Sigmoid colon (tissue), 4 donors: ENCODE results near the gene CYSRT1.

Source experiments
- EP300 ChIP-seq, 4 donors: sonication (generic); formaldehyde crosslinking; IDR thresholded peaks; one replicate each; pipeline ENCODE4 v1.6.1; 2017; ENCODE audit warnings: antibody characterized with exemption in 4 of 4
- POLR2A ChIP-seq, 2 donors: fragments of 450-650 bp; IDR thresholded peaks; one replicate each; pipeline ENCODE4 v1.6.1; 2016; ENCODE audit warnings: antibody characterized with exemption in 2 of 2, mild to moderate bottlenecking in 2 of 2, moderate library complexity in 2 of 2
- TF ChIP-seq, protein P1 (sequence below), 4 experiments: fragments of 450-650 bp in 3 of 4; fragments of 200-600 bp in 1 of 4; IDR thresholded peaks; one replicate each; pipeline ENCODE4 v1.5.1; 2016 to 2019; ENCODE audit warnings: antibody characterized with exemption in 4 of 4, mild to moderate bottlenecking in 3 of 4, moderate library complexity in 2 of 4

DNA sequence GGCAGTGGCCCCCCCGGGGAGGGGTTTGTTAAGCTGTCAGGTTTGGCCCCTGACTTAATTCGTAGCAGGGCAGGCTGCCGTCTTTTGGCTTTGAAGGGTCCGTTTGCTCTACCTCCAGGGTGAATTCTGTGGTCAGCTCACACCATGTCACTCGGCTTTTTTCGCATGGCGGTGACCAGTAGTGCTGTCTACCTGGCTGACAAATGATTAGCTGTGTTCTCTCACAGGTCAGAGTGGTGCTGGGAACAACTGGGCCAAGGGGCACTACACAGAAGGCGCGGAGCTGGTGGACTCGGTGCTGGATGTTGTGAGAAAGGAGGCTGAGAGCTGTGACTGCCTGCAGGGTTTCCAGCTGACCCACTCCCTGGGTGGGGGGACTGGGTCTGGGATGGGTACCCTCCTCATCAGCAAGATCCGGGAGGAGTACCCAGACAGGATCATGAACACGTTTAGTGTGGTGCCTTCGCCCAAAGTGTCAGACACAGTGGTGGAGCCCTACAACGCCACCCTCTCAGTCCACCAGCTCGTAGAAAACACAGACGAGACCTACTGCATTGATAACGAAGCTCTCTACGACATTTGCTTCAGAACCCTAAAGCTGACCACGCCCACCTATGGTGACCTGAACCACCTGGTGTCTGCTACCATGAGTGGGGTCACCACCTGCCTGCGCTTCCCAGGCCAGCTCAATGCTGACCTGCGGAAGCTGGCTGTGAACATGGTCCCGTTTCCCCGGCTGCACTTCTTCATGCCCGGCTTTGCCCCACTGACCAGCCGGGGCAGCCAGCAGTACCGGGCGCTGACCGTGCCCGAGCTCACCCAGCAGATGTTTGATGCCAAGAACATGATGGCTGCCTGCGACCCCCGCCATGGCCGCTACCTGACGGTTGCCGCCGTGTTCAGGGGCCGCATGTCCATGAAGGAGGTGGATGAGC lies 17.6 kb downstream of the CYSRT1 start:
- TF ChIP-seq, protein P1, sequence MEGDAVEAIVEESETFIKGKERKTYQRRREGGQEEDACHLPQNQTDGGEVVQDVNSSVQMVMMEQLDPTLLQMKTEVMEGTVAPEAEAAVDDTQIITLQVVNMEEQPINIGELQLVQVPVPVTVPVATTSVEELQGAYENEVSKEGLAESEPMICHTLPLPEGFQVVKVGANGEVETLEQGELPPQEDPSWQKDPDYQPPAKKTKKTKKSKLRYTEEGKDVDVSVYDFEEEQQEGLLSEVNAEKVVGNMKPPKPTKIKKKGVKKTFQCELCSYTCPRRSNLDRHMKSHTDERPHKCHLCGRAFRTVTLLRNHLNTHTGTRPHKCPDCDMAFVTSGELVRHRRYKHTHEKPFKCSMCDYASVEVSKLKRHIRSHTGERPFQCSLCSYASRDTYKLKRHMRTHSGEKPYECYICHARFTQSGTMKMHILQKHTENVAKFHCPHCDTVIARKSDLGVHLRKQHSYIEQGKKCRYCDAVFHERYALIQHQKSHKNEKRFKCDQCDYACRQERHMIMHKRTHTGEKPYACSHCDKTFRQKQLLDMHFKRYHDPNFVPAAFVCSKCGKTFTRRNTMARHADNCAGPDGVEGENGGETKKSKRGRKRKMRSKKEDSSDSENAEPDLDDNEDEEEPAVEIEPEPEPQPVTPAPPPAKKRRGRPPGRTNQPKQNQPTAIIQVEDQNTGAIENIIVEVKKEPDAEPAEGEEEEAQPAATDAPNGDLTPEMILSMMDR (IDR thresholded peaks at IDR 0.05): no peak
- TF ChIP-seq POLR2A (IDR thresholded peaks at IDR 0.05): no peak
- no peak for TF ChIP-seq EP300 (IDR thresholded peaks at IDR 0.05)
